ENCODE measurements around the gene B4GALT3.

GRCh38 chr1:161130266-161130665, 47.0 kb downstream of the B4GALT3 start:
- TF ChIP-seq CTCF (IDR thresholded peaks at IDR 0.05), result no peak
- no peak for TF ChIP-seq EP300 (IDR thresholded peaks at IDR 0.05)
- no peak for TF ChIP-seq POLR2A (IDR thresholded peaks at IDR 0.05)

All from upper lobe of left lung (tissue), 4 donors.